Measurements from ENCODE around the gene WNT7B. TPM values are rescaled to one million over a fixed set of nuclear protein-coding genes. Genes with fewer than 3 reads are reported as not detected.

The WNT7B gene
- total RNA-seq, 3 donors from 2014 or later (not counting 1 experiment from before 2014, with no cell fraction given) = not detected

DNA sequence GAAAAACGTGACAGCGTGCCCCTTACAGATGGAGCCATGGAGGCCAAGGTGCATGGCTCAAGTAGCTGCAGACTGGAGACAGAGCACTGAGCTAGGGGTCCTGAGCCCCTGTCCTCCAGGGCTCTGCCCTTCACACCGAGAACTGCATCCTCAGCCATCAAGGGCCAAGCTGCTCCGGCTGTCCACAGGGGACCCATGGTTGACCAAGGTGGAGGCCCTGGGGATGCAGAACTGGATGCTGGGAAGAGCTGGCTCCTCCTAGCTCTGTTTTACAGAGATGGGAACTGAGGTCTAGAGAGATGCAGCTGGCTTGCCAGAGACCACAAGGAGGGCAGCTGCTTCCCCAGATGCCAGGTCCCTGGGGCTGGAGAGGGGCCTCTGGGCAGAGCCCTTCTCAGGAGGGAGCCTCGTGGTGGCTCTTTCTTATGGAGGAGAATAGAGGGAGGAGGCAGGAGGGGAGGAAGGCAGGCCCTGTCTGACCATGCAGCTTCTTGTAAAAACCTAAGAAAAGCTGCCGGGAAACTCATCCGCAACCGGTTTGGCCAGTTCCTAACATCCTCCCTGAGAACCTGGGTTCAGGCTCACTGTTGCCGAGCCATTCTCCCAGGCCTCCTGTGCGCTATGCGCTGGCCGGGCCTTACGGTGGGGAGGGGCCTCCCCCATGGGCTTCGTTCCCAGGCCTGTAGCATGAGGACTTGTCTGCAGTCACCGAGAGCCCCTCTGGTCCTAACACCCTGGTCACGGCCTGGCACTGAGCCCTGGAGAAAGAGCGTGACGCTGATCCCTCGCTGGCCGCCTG lies 80.6 kb downstream of the WNT7B start:
- TF ChIP-seq, protein P1, sequence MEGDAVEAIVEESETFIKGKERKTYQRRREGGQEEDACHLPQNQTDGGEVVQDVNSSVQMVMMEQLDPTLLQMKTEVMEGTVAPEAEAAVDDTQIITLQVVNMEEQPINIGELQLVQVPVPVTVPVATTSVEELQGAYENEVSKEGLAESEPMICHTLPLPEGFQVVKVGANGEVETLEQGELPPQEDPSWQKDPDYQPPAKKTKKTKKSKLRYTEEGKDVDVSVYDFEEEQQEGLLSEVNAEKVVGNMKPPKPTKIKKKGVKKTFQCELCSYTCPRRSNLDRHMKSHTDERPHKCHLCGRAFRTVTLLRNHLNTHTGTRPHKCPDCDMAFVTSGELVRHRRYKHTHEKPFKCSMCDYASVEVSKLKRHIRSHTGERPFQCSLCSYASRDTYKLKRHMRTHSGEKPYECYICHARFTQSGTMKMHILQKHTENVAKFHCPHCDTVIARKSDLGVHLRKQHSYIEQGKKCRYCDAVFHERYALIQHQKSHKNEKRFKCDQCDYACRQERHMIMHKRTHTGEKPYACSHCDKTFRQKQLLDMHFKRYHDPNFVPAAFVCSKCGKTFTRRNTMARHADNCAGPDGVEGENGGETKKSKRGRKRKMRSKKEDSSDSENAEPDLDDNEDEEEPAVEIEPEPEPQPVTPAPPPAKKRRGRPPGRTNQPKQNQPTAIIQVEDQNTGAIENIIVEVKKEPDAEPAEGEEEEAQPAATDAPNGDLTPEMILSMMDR (IDR thresholded peaks at IDR 0.05) = no peak
- H3K4me1 Mint-ChIP-seq = no peaks in the 10 kb centered on the region
- no peak overlapping the region for H3K27ac Mint-ChIP-seq
- H3K9me3 Mint-ChIP-seq = no peaks in the 10 kb centered on the region
- 85% methylated on average over 20 of the region's 20 CpGs for WGBS (ENCODE audit: insufficient coverage)
- no peaks in the 10 kb centered on the region for H3K36me3 Mint-ChIP-seq
- ATAC-seq (no peak), DNase-seq (no peak)
- Histone ChIP-seq H3K4me3 (ENCODE audit: low read length) (no peak overlapping the region), H3K36me3 (ENCODE audit: control insufficient read depth, insufficient read depth, low read length) (no peaks in the 10 kb centered on the region), H3K9me3 (ENCODE audit: control insufficient read depth, insufficient read depth, low read length) (no peaks in the 10 kb centered on the region), H3K27me3 (ENCODE audit: control insufficient read depth, insufficient read depth, low read length) (peaks cover 4% of the 10 kb centered on the region), H3K4me1 (ENCODE audit: control insufficient read depth, insufficient read depth, low read length) (no peaks in the 10 kb centered on the region), H3K27ac (ENCODE audit: low read length) (no peak overlapping the region)
- intact Hi-C loops (cut with micrococcal nuclease) = no loop called here
- H3K27me3 Mint-ChIP-seq (ENCODE audit: low read depth in 2 of 2) = peaks cover 4 to 8% of the 10 kb centered on the region in 2 donors
- no peak overlapping the region for H3K4me3 Mint-ChIP-seq

GRCh38 chr22:45895436-45896152 lies 81.4 kb downstream of the WNT7B start:
- whole genome bisulfite sequencing (ENCODE audit: insufficient coverage) = 85% methylated on average over 17 of the region's 17 CpGs
- no peaks in the 10 kb centered on the region for H3K4me1 ChIP-seq (ENCODE audit: control insufficient read depth, insufficient read depth, low read length)
- Mint-ChIP-seq H3K27ac (no peak overlapping the region), H3K4me1 (no peaks in the 10 kb centered on the region), H3K27me3 (ENCODE audit: low read depth in 2 of 2) (peaks cover 4 to 8% of the 10 kb centered on the region in 2 donors), H3K36me3 (no peaks in the 10 kb centered on the region), H3K9me3 (no peaks in the 10 kb centered on the region), H3K4me3 (no peak overlapping the region)
- ATAC-seq = no peak
- TF ChIP-seq, protein P1 (IDR thresholded peaks at IDR 0.05) = no peak
- H3K36me3 ChIP-seq (ENCODE audit: control insufficient read depth, insufficient read depth, low read length) = no peaks in the 10 kb centered on the region
- H3K27me3 ChIP-seq (ENCODE audit: control insufficient read depth, insufficient read depth, low read length) = peaks cover 4% of the 10 kb centered on the region
- intact Hi-C loops (cut with micrococcal nuclease) = no loop called here
- H3K27ac ChIP-seq (ENCODE audit: low read length) = no peak overlapping the region
- DNase-seq = no peak
- no peak overlapping the region for H3K4me3 ChIP-seq (ENCODE audit: low read length)
- no peaks in the 10 kb centered on the region for H3K9me3 ChIP-seq (ENCODE audit: control insufficient read depth, insufficient read depth, low read length)

- Histone ChIP-seq H3K4me1 (ENCODE audit: control insufficient read depth, insufficient read depth, low read length) (no peaks in the 10 kb centered on the region), H3K4me3 (ENCODE audit: low read length) (no peak overlapping the region), H3K27ac (ENCODE audit: low read length) (no peak overlapping the region), H3K36me3 (ENCODE audit: control insufficient read depth, insufficient read depth, low read length) (no peaks in the 10 kb centered on the region), H3K27me3 (ENCODE audit: control insufficient read depth, insufficient read depth, low read length) (peaks cover 12% of the 10 kb centered on the region), H3K9me3 (ENCODE audit: control insufficient read depth, insufficient read depth, low read length) (no peaks in the 10 kb centered on the region)
- H3K4me1 Mint-ChIP-seq = no peaks in the 10 kb centered on the region
- intact Hi-C loops (cut with micrococcal nuclease) = no loop called here
- WGBS (ENCODE audit: insufficient coverage) = 78% methylated on average over 9 of the region's 9 CpGs
- ATAC-seq (no peak), DNase-seq (no peak)
- H3K27me3 Mint-ChIP-seq (ENCODE audit: low read depth in 2 of 2) = no peaks in the 10 kb centered on the region
- no peaks in the 10 kb centered on the region for H3K9me3 Mint-ChIP-seq
- H3K36me3 Mint-ChIP-seq = no peaks in the 10 kb centered on the region
- TF ChIP-seq, protein P1 (IDR thresholded peaks at IDR 0.05) = no peak
- no peak overlapping the region for H3K4me3 Mint-ChIP-seq
- no peak overlapping the region for H3K27ac Mint-ChIP-seq
These were observed 83.4 kb downstream of the WNT7B start for GRCh38 chr22:45893516-45893915.
